Fibroblast of the aortic adventitia (primary cell): ENCODE results near the gene PTTG1IP. TPM values are rescaled to one million over a fixed set of nuclear protein-coding genes. Genes with fewer than 3 reads are reported as not detected.
"Not testable (repeated sequence)": the region's sequence is repeated elsewhere in the genome, so short reads cannot be mapped to it uniquely, and the experiment has no call there.

Experiments
- DNase-seq: peaks from one replicate; pipeline ENCODE4 v3.0.0-alpha.2; 2010; ENCODE audit warnings: low read depth
- H3K4me3 ChIP-seq: 2 replicates; pipeline ENCODE4 v1.5.1; 2011; ENCODE audit warnings: low read depth, mild to moderate bottlenecking, control low read depth, low read length, moderate library complexity
- total RNA-seq: library from RNA; depleted of rRNA; stranded (reverse); fragments of >200 nt; gene quantifications from 2 replicates; pipeline ENCODE4 v1.2.3, GENCODE V29; 2012; ENCODE audit warnings: low replicate concordance
- TF ChIP-seq, protein P1 (sequence below): IDR thresholded peaks from 2 replicates; pipeline ENCODE4 v1.5.1; 2011; ENCODE audit warnings: mild to moderate bottlenecking, low read length, control low read depth, inconsistent platforms; ENCODE audit not compliant: insufficient read depth

Gene PTTG1IP
- total RNA-seq, 1 donor, result 226 TPM

GRCh38 chr21:44918581-44919033 lies 45.1 kb upstream of the PTTG1IP start:
- TF ChIP-seq, protein P1, sequence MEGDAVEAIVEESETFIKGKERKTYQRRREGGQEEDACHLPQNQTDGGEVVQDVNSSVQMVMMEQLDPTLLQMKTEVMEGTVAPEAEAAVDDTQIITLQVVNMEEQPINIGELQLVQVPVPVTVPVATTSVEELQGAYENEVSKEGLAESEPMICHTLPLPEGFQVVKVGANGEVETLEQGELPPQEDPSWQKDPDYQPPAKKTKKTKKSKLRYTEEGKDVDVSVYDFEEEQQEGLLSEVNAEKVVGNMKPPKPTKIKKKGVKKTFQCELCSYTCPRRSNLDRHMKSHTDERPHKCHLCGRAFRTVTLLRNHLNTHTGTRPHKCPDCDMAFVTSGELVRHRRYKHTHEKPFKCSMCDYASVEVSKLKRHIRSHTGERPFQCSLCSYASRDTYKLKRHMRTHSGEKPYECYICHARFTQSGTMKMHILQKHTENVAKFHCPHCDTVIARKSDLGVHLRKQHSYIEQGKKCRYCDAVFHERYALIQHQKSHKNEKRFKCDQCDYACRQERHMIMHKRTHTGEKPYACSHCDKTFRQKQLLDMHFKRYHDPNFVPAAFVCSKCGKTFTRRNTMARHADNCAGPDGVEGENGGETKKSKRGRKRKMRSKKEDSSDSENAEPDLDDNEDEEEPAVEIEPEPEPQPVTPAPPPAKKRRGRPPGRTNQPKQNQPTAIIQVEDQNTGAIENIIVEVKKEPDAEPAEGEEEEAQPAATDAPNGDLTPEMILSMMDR, result no peak
- no peak overlapping the region for H3K4me3 ChIP-seq

GRCh38 chr21:44918107-44918470 lies 44.6 kb upstream of the PTTG1IP start:
- TF ChIP-seq, protein P1, result no peak
- H3K4me3 ChIP-seq, result no peak overlapping the region
- no peak for DNase-seq

More at GRCh38 chr21:44918581-44919033, 45.1 kb upstream of the PTTG1IP start:
- no peak for DNase-seq

- no peak for DNase-seq
- TF ChIP-seq, protein P1, result no peak
- H3K4me3 ChIP-seq, result no peak overlapping the region
These were observed 44.1 kb upstream of the PTTG1IP start for GRCh38 chr21:44917446-44918106.

DNA sequence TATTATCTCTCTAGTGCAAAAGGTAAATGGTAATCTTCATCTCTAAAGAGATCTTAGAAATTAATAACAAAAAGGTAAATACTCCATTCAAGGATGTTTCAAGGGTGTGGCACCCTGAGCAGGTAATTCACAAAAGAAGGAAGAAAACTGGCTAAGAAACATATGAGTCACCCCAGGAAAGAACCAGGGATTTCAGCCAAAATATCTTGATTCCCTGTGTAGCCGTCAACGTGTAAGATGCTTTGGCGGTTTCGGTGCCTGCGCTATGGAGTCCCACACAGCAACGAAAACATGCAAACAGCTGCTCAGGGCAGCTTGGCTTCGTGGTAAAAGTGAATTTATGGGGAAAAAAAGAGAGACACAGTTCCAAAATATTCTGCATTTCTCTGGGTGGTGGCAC lies 43.5 kb upstream of the PTTG1IP start:
- no peak for DNase-seq
- TF ChIP-seq, protein P1, result no peak
- no peak overlapping the region for H3K4me3 ChIP-seq

- no peak for DNase-seq
- TF ChIP-seq, protein P1, result no peak
These were observed 40.8 kb upstream of the PTTG1IP start for GRCh38 chr21:44914176-44914874.

DNA sequence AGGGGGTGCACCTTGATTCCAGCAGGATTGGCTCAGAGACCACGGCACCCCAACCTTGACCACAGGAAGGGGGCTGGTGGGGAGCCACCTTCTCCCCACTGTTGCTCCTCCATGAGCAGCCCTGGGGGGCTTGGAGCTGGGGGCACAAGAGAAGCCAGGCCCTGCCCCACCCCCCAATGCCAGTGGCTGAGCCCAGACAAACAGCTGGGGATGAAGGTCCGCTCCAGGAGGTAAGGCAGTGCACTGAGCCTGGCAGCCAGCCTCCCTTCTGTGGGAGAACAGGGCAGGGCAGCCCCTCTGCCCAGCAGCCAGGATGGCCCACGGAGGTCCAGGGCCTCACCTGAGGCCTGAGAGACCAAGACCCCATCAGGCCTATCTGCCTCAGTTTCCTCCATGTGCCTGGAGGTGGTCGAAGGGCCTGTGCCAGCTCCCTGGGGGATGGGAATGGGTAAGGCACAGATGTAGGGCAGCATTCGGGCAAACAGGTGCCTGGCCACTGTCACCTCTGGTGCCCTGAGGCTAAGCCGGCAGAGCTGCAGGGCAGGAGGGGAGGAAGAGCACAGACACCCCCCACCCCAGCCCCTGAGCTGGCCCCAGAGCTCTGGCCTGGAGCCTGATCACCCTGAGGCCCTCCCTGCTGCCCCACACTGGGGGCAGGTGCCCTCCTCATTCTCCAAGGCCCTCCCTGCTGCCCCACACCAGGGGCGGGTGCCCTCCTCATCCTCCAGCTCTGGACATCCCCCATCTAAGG lies 40.1 kb upstream of the PTTG1IP start:
- no peak for DNase-seq
- no peak overlapping the region for H3K4me3 ChIP-seq
- TF ChIP-seq, protein P1, result no peak

More at GRCh38 chr21:44914176-44914874, 40.8 kb upstream of the PTTG1IP start:
- H3K4me3 ChIP-seq, result no peak overlapping the region

DNA sequence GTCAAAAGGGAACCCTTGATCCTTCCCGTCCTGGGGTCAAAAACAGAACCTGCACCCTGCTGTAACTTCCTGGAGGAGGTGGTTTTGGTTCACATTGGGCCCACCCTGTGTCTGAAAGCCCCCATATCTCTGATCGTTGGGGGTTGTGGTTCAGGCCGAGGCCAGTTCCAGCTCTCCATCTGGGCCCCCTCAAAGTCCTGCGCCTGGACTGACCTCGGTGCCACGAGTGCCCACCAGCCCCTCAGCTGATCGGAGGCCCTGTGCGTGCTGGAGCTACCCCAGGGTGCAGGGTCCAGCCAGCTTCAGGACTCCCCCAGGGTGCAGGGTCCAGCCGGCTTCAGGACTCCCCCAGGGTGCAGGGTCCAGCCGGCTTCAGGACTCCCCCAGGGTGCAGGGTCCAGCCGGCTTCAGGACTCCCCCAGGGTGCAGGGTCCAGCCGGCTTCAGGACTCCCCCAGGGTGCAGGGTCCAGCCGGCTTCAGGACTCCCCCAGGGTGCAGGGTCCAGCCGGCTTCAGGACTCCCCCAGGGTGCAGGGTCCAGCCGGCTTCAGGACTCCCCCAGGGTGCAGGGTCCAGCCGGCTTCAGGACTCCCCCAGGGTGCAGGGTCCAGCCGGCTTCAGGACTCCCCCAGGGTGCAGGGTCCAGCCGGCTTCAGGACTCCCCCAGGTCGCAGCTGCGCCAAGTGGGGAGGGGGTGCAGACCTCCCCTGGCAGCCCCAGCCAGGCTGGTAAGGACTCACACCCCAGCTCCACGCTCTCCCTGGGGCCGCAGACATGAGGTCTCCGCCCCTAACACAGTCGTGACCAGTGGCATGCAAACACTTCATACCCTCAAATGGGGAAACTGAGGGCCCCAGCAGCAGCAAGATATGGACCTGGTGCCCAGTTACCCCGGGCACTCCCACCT lies 39.3 kb upstream of the PTTG1IP start:
- H3K4me3 ChIP-seq, DNase-seq: not testable (repeated sequence)
